LNCAP (cell line): Measurements from ENCODE around the gene MKS1.

Source experiments
- CTCF ChIP-seq: fragments of 450-650 bp; IDR thresholded peaks from 2 replicates; pipeline ENCODE4 v1.5.1; 2017; ENCODE audit warnings: mild to moderate bottlenecking

Gene MKS1

GRCh38 chr17:58239987-58240386 lies 20.9 kb upstream of the MKS1 start:
- no peak for TF ChIP-seq CTCF

GRCh38 chr17:58238147-58238634 lies 19.1 kb upstream of the MKS1 start, which contains the start of gene LPO:
Gene LPO (plus strand): TSS chr17:58238584. CDS start chr17:58242980, 4,396 bp downstream.
- no peak for TF ChIP-seq CTCF

- no peak for TF ChIP-seq CTCF
These were observed 17.3 kb upstream of the MKS1 start for GRCh38 chr17:58236394-58236793.

GRCh38 chr17:58235821-58236220 lies 16.8 kb upstream of the MKS1 start:
- TF ChIP-seq CTCF: no peak

- TF ChIP-seq CTCF: no peak
These were observed 15.5 kb upstream of the MKS1 start for GRCh38 chr17:58234512-58234911.

- TF ChIP-seq CTCF: no peak
These were observed 14.5 kb upstream of the MKS1 start for GRCh38 chr17:58233543-58233942.

GRCh38 chr17:58232707-58233156 lies 13.7 kb upstream of the MKS1 start:
- TF ChIP-seq CTCF: no peak

- TF ChIP-seq CTCF: no peak
These were observed 12.6 kb upstream of the MKS1 start for GRCh38 chr17:58231641-58232040.
